Measurements from ENCODE around the gene IL1RL2.

DNA sequence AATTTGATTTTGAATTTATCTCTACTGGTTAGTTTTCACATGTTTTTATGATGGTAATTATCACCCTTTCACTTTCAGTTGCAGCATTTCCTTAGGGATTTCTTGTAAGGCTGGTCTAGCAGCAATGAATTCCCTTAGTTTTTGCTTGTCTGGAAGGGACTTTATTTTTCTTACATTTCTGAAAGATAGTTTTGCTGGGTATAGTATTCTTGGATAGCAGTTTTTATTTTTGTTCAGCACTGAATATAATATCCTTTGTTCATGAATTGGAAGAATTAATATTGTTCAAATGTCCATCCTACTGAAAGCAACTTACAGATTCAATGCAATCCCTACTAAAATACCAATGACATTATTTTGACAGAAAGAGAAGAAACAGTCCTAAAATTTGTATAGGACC is 30.2 kb downstream of the IL1RL2 start:
- no peak for TF ChIP-seq EZH2 (IDR thresholded peaks at IDR 0.05)
- no peak for TF ChIP-seq POLR2AphosphoS5 (IDR thresholded peaks at IDR 0.05; ENCODE audit: borderline replicate concordance, low read depth, low read length)
